Fibroblast of pulmonary artery (primary cell): ENCODE data around the gene GDI2.

Experiments used
- DNase-seq: peaks from one replicate; pipeline ENCODE4 v3.0.0-alpha.2; 2010; ENCODE audit warnings: low read depth
- H3K4me3 ChIP-seq: replicated peaks from 2 replicates; pipeline ENCODE4 v1.5.1; 2011; ENCODE audit warnings: low read depth, mild to moderate bottlenecking, control low read depth, low read length, moderate library complexity
- TF ChIP-seq, protein P1 (sequence below): IDR thresholded peaks from 2 replicates; pipeline ENCODE4 v1.5.1; 2011; ENCODE audit warnings: mild to moderate bottlenecking, control low read depth, low read length, inconsistent platforms; ENCODE audit errors: missing control alignments

The GDI2 gene

DNA sequence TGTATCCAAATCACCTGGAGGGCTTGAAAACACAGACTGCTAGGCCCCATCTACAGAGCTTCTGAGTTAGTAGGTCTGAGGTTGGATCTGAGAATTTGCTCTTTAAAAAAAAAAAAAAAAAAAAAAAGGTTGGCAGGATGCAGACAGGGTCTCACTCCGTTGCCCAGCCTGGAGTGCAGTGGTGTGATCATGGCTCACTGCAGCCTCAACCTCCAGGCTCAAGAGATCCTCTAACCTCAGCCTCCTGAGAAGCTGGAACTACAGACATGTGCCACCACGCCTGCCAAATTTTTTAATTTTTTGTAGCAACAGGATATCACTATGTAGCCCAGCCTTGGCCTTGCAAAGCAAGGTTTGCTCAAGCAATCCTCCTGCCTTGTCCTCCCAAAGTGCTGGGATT, 8.0 kb downstream of the GDI2 start:
- no peak for DNase-seq
- no peak overlapping the region for H3K4me3 ChIP-seq
- TF ChIP-seq, protein P1, sequence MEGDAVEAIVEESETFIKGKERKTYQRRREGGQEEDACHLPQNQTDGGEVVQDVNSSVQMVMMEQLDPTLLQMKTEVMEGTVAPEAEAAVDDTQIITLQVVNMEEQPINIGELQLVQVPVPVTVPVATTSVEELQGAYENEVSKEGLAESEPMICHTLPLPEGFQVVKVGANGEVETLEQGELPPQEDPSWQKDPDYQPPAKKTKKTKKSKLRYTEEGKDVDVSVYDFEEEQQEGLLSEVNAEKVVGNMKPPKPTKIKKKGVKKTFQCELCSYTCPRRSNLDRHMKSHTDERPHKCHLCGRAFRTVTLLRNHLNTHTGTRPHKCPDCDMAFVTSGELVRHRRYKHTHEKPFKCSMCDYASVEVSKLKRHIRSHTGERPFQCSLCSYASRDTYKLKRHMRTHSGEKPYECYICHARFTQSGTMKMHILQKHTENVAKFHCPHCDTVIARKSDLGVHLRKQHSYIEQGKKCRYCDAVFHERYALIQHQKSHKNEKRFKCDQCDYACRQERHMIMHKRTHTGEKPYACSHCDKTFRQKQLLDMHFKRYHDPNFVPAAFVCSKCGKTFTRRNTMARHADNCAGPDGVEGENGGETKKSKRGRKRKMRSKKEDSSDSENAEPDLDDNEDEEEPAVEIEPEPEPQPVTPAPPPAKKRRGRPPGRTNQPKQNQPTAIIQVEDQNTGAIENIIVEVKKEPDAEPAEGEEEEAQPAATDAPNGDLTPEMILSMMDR = no peak

GRCh38 chr10:5804386-5804785, 8.8 kb downstream of the GDI2 start:
- TF ChIP-seq, protein P1 = no peak
- DNase-seq = no peak
- no peak overlapping the region for H3K4me3 ChIP-seq

GRCh38 chr10:5800782-5801181, 12.5 kb downstream of the GDI2 start:
- H3K4me3 ChIP-seq = no peak overlapping the region
- no peak for DNase-seq
- TF ChIP-seq, protein P1 = no peak

DNA sequence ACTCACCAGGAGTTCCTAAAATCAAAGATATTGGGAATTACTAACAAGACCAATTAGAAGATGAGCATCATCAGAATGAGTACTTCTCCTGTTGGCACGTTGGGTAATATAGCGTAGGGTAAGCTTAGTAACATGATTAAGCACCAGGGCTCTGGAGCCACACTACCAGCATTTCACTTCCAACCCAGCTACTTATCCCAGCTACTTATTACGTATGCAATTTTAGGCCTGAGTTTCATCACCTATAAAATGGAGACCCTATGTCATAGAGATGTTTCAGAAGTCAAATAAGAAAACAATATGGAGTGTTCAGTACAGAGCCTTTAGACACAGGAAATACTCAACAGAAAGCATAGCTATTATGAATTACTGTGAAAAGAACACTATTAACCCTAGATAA, 19.0 kb downstream of the GDI2 start:
- TF ChIP-seq, protein P1 = no peak
- no peak overlapping the region for H3K4me3 ChIP-seq
- no peak for DNase-seq

DNA sequence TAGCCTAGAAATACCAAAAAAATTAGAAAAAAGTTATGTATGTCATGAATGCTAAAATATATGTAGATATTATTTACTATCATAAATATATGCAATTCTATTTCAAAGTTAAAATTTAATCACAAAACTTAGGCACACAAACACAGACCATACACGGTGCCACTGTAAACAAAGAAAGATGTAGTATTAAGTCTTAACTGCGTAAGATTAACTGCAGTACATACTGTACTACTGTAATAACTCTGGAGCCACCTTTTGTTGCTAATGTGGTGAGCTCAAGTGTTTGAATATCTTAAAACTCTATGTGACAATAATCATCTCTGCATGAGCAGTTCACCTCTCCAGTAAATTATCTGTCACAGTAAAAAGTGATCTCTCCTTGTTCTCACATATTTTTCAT, 23.6 kb downstream of the GDI2 start:
- no peak overlapping the region for H3K4me3 ChIP-seq
- DNase-seq = no peak
- TF ChIP-seq, protein P1 = no peak

DNA sequence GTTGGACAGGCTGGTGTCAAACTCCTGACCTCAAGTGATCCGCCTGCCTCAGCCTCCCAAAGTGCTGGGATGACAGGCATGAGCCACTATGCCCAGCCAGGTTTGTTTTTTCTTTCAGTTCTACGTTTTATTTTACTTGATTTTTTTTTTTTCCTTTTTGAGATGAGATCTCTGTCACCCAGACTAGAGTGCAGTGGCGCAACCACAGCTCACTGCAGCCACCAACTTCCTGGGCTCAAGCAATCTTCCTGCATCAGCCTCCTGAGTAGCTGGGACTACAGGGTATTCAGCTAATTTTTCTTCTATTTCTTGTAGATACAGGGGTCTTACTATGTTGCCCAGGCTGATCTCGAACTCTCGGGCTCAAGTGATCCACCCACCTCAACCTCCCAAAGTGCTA, 24.3 kb downstream of the GDI2 start:
- TF ChIP-seq, protein P1 = no peak
- H3K4me3 ChIP-seq = no peak overlapping the region
- no peak for DNase-seq

DNA sequence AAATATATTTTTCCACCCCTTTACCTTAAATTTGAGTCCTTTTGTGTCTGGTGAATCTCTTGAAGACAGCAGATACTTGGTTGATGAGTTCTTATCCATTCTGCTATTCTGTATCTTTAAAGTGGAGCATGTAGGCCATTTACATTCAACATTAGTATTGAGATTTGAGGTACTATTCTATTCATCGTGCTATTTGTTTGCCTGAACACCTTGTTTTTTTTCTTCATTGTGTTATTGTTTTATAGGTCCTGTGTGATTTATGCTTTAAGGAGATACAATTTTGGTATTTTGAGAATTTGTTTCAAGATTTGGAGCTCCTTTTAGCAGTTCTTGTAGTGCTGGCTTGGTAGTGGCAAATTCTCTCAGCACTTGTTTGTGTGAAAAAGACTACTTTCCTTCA, 29.9 kb downstream of the GDI2 start:
- no peak for DNase-seq
- H3K4me3 ChIP-seq = no peak overlapping the region
- TF ChIP-seq, protein P1 = no peak
